GM21526 (cell line): ENCODE results near the gene SCYGR6.

Experiments
- ATAC-seq: cut with Tn5 transposase; IDR thresholded peaks from one replicate; pipeline ENCODE4 v1.9.1; 2021; ENCODE audit warnings: moderate library complexity; ENCODE audit not compliant: unreplicated experiment, low FRiP score

The SCYGR6 gene

GRCh38 chr2:227716501-227716900 lies 8.1 kb downstream of the SCYGR6 start:
- no peak for ATAC-seq

DNA sequence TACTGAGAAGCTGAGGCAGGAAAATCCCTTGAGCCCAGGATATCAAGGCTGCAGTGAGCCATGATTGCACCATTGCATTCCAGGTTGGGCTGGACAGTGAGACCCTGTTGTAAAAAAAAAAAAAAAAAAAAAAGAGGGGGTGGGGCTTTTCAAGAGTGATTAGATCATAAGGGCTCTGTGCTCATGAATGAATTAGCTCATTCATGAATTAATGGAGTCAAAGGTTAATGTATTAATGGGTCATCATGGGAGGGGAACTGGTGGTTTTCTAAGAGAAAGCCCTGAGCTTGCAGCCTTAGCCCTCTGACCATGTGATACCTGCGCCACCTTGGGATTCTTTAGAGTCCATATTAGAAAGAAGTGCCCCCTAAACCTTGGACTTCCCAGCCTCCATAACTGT lies 11.3 kb downstream of the SCYGR6 start:
- ATAC-seq: no peak

GRCh38 chr2:227710986-227711385 lies 13.6 kb downstream of the SCYGR6 start:
- no peak for ATAC-seq

- ATAC-seq: no peak
Observed at GRCh38 chr2:227707390-227707789, 17.2 kb downstream of the SCYGR6 start.

- ATAC-seq: no peak
Observed at GRCh38 chr2:227706859-227707258, 17.7 kb downstream of the SCYGR6 start.

DNA sequence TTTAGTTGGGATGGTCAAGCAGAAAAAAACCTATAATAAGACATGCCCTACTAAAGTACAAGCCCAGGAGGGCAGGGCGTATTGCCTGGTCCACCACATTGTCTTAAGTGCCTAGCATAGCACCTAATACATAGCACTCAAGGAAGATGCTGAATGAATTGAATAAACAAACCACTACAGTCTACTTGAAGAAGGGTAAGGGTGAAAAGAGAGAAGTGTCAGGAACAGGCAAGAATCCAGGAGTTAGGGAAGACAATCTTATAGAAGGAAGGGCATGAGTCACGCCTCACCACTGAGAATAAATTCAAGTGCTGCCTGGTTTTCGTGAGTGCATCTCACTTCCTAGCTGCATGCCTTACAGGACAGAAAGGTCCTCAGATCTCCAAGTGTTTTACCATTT lies 20.6 kb downstream of the SCYGR6 start:
- no peak for ATAC-seq

GRCh38 chr2:227703280-227703732 lies 21.3 kb downstream of the SCYGR6 start:
- ATAC-seq: no peak

DNA sequence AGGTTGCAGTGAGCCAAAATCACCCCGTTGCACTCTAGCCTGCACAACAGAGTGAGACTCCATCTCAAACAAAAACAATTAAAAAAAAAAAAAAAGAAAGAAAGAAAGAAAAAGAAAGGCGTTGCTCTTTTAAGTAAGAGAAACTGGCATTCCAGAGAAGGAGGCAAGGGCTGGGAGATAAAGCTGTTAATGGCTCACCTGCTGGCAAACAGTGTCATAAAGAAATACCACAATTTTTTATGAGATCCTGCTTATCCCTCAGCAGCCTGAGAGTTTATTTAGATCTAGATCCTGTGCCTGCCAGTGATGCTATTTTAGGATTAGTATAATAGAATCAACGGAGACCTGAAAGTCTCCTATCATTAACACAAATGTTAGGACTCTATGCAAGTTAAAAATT lies 23.0 kb downstream of the SCYGR6 start:
- ATAC-seq: no peak

DNA sequence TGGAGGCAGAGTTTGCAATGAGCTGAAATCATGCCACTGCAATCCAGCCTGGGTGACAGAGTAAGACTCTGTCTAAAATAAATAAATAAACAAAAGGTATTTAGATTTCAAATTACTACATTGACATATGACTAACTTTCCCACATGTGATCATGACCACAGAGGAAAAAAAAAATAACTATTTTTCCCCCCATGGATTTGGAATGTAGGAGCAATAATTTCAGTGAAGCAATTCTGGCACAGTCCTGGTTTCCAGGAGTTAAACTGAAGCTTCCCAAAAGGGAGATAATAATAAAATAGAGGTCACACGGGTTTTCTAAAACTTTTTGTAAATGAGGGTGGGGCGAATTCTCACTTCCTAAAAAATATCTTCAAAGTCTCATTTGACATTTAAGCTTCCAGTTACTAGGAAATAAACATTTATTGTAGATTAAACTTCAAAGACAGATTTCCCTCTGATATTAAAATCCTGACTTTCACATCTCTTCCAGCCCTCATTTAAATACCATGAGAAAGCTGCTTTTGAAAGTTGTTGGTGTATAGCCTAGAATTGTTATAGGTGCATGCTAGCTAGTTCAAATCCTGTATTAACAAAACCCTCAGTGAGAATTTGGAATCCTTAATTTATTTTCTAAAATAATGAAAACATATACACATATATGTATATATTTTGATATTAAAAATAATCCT lies 27.4 kb downstream of the SCYGR6 start:
- no peak for ATAC-seq

- ATAC-seq: no peak
Observed at GRCh38 chr2:227687189-227687588, 37.4 kb downstream of the SCYGR6 start.

GRCh38 chr2:227684258-227684657 lies 40.3 kb downstream of the SCYGR6 start:
- no peak for ATAC-seq

- ATAC-seq: no peak
Observed at GRCh38 chr2:227677928-227678327, 46.6 kb downstream of the SCYGR6 start.

- ATAC-seq: no peak
Observed at GRCh38 chr2:227674485-227674884, 50.1 kb downstream of the SCYGR6 start.
